Measurements from ENCODE around the gene CMKLR1.

CMKLR1 gene

DNA sequence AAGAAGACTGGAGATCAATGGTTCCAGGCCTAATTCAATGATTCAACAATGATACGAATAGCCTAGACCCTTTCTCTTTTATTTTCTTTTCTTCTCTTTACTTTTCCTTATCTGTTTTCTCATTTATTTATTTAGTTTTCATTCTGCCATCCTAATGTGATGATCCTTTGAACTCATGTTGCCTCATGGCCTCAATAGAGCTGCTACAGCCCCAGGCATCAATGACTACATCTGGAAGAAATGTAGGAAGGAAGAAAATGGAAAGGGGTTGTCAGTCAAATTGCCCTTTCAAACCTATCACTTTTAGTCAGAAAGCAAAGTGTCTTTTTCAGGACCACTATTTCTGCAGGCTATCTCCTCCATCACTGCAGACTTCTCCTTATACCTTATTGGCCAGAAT lies 69.9 kb downstream of the CMKLR1 start:
- DNase-seq (ENCODE audit: low read depth in 2 of 2) = no peak

DNA sequence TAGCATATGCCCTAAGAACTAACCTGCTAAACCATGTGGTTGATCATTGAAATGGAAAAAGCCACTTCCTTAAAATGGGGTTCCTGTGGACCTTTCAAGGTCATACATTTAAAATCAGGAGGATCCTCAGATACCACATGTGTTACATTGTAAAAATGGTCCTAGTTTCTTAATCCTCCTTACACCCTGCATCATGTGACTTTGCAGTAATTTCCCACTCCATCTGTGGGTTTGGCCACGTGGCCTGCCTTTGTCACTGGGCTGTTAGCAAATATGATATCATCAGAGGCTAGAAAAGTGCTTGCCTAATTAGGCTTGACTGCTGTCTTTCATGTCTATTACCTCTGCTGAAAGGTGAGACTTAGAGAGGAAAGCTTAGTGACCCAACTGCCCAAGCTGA lies 70.7 kb downstream of the CMKLR1 start:
- DNase-seq (ENCODE audit: low read depth in 2 of 2) = no peak

DNA sequence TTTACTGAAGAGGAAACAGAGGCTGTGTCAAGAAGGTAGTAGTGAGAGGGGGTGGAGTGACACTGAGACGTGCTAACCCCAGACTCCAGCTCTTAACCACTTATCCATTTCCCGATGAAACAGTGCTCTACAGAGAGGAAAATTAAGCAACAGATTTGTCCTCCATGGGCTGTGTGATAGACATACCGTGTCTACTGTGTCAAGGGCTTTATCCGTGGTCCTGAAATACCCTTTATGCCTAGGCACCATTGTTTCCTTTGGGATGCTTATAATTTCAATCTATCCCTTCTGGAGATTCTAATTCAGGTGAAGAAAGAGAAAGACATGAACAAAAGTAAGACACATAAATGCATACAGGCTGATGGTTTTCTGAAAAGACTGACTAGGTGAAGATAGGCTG lies 71.7 kb downstream of the CMKLR1 start:
- no peak for DNase-seq (ENCODE audit: low read depth in 2 of 2)

DNA sequence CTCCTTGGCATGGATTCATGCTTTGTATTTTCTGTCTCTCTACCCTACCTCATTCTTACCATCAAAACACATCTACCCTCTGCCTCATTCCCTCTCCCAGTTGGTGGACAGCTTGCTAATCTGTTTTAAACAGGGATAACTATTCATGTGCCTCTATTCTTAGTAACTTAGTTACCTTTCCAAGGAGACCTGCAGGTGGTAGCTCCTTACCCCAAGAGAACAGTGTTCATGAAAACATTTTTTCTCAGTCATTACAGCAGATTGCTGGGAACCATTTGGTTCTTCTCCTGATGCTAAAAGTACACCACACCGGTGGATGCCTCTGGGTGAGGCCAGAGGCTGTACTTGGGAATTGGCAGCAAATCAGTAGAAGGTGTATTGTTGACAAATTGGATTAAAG lies 73.0 kb downstream of the CMKLR1 start:
- no peak for DNase-seq (ENCODE audit: low read depth in 2 of 2)

DNA sequence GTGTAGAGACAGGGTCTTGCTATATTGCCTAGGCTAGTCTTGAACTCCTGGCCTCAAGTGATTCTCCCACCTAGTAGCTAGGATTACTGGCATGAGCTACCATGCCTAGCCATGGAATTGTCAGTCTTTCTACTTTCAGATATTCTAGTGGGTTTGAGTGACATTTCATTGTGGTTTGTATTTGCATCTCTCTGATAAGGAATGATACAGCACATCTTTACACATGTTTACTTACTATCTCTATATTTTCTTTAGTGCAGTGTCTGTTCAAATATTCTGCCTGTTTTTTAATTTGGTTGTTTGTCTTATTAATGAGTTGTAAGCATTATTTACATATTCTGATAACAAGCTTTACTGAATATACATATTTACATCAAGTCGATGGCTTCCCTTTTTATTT lies 73.6 kb downstream of the CMKLR1 start:
- no peak for DNase-seq (ENCODE audit: low read depth in 2 of 2)

DNA sequence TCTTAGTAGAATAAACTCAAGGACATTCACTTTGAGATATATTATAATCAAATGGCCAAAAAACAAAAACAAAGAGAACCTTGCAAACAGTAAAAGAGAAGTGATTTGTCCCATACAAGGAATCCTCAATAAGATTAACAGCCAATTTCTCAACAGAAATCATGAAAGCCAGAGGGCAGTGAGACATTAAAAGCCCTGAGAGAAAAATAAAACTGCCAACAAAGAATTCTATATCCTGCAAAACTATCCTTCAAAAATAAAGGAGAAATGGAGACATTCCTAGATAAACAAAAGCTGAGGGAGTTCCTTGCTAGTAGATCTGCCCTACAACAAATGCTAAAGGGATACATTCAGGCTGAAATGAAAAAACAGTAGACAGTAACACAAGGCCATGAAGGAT lies 78.1 kb downstream of the CMKLR1 start:
- no peak for DNase-seq (ENCODE audit: low read depth in 2 of 2)

DNA sequence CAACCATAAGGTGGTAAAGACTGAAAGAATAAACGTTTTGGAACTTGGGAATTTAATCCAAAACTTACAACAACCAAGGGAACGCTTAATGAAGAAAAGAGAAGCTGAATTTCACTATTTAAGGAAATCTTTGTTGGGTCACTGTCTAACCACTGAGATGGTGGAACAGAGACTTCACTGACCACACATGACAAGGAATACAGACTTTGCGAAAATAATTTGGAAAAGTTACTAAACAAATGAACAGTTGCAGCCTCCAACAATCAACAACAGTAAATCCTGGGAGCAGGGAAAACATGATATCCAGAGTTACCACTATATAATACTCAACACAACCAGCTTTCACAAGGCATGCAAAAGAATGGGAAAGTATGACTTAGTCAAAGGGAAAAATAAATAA lies 79.1 kb downstream of the CMKLR1 start:
- DNase-seq (ENCODE audit: low read depth in 2 of 2) = no peak

DNA sequence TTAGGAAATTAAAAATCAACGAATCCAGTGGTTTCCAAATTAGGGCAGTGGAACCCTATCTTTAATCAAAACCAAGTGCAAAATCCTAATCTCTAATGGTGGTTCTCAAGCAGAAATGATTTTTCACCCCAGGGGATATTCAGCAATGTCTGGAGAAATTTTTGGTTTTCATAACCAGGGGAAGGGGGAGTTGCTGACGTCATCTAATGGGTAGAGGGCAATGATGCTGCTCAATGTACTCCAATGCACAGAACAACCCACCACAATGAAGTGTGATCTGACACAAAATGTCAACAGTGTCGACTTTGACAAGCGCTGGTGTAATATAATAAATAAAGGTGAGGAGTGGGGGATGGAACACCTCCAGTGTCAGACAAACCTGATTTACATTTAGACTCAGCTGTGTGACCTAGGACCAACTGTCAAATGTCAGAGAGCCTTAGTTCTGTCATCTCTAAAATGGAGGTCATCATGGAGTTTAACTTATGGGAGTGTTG lies 81.5 kb downstream of the CMKLR1 start:
- DNase-seq (ENCODE audit: low read depth in 2 of 2) = no peak

DNA sequence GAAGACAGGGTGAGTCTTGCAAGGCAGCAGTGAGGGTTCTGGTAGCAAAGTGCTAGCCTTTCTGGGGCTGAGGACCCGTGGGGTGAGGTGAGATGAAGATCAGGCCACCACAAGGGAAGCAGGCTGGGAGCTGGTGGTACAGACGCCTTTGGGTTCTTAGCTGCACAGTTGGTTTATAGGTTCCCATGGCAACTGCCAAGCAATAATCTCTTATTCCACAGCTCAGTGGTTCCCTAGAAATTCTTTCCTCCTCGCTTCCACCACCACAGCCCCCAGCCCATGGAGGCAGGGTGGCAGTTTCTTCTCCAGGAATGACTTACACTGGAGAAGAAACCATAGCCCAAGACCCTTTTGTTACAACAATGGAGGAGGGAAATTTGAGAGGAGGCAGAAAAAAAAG lies 82.1 kb downstream of the CMKLR1 start:
- no peak for DNase-seq (ENCODE audit: low read depth in 2 of 2)

DNA sequence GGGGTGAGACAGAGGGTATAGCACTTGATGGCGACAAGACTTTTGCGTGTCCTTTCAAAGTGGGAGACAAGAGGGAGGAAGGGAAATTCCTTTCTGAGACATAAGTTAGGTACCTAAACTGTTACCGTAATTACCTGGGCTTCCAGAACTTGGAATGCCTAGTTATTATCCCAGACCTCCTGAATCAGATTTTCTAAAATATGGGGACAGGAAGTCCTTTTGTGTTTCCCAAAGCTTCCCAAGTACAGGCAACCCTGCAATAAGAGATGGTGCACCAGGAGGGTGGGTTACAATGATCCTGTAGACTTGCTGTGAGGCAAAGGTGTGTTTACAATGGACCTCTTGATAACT lies 83.9 kb downstream of the CMKLR1 start:
- no peak for DNase-seq (ENCODE audit: low read depth in 2 of 2)

DNA sequence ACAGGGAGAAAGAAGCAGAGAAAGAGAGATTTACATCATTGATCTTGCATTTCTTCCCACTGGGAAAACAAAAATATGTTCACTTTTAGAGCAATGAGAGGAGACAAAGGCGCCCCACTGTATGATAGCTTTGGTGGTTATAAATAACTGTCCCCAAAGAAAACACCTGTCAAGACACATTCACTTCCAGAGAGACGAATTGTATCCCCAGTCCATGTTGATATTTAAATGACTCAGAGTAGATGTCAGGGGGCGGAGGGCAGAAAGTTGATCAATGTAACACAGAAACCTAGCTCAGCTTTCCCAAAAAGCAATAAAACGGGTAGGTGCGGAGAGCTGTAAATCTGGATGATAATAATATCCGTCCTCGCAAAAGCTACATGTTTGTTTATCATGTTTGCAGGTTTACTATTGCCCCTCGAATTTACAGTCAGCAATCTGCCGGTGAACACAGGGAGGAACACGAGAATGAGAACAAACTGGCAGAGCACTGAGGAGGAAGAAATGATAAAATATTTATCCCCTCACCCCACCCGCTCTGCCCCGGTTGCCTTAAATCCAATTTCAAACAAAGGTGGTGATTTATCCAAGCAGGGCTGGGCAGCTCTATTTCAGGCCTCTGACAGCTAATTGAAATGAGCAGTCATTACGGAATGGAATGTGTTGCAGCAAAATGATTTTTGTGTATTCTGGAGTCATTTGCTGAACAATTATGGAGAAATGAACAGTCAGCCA lies 84.4 kb downstream of the CMKLR1 start:
- DNase-seq (ENCODE audit: low read depth in 2 of 2) = no peak

DNA sequence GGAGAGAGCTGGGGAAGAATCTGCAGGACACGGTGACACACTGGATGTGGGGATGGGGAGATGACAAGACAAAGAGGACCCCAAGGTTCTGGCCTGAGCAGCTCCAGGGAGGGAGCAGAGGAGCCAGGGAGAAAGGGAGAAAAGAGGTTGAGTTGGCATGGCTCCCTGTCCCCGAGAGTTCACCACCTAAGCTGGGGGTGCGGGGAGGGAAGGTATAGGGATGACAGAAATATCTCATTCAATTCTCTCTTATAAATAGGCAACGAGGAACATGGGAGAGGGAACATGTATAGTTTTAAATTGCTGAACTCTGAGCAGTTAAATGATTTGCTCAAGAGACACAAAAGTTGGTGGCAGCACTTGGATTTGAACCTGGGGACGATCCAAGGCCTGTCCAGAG lies 85.1 kb downstream of the CMKLR1 start:
- DNase-seq (ENCODE audit: low read depth in 2 of 2) = no peak

DNA sequence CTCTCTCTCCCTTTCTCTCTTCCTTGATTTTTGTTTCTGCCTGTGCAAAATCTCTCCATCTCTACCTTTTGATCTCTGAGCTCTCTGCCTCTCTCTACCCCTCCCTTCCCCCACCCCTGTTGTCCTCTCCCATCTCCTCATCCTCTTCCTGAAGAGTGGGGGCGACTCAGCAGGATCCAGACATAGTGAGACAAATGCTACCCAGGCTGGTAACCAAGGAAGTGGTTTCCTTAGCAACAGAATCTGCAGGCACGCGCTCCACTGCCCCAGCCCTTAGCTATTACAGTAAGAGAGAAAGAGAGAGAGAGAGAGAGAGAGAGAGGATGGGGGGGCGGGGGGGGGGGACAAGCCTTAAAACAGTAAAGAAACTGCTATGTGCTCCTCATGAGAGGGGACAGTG lies 85.6 kb downstream of the CMKLR1 start:
- DNase-seq (ENCODE audit: low read depth in 2 of 2) = no peak

DNA sequence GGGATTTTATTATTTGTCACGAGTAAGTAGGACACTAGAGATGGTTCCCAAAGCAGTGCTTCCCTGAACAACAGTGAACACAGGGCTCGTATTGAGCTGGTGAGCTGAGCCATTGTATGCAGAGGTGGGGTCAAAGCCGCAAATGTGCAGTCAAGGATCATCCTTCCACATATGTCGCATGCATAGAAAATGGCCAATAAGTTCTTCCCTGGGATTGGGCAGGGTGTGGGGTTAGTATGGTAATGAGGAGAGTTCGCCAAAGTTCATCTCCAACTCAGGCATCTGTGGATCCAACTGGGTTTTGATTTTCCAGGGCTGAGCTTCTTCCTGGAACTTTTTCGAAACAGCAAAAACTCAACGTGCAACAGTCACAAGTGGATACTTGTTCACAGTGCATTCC lies 86.6 kb downstream of the CMKLR1 start:
- DNase-seq (ENCODE audit: low read depth in 2 of 2) = no peak

DNA sequence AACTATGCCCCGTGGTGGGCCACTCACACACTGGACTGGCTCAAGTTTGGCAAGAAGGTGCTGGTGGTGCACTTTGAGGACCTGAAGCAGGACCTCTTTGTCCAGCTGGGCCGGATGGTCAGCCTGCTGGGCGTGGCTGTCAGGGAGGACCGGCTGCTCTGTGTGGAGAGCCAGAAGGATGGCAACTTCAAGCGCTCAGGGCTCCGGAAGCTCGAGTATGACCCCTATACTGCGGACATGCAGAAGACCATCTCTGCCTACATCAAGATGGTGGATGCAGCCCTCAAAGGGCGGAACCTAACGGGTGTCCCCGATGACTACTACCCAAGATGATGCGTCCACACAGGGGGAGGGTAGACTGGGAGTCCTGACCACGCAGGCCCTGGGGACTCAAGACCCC lies 91.1 kb downstream of the CMKLR1 start:
- DNase-seq (ENCODE audit: low read depth in 2 of 2) = no peak

DNA sequence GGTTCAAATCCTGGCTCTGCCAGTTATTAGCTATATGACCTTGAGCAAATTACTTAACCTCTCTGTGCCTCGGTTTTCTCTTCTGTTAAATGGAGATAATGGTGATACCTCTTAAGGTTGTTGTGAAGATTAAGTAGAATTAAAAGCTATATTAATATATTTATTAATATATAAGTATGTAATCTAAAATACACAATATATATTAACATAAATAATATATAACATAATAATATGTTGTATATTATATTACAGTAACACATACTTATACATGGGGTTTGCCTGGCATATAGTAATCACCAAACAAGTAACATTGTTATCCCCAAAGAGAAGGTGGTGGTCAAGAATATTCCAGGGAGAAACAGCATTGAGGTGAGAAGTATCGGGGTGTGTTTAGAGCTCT lies 92.0 kb downstream of the CMKLR1 start:
- no peak for DNase-seq (ENCODE audit: low read depth in 2 of 2)

DNA sequence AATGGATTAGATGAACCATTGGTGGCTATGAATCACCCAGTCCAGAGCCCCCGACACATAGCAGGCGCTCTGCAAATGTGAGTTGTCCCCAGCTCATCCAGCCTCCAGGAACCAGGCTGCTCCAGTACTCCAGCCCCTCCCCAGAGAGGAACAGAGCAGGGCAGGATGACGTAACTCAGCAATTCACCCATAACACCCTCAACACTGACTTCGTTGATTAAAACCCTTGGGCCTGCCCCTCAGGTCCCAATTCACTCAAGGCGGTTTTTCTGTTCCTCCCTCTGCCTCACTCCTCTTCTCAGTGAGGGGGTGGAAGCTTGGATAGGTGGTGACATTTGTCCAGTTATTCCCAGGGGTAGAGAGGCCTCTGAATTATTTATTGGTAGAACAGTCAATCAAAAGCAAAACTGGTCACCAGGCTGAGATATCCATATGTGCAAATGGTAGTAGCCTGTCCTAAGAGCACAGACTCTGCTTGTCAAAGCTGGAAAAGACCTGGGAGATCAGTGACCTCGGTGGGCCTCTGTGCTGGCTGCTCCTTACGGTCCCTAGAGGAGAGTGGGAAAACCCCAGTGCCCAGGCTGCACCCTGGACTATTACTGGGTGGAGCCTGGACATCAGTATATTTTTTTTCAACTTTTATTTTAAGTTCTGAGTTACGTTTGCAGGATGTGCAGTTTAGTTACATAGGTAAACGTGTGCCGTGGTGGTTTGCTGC lies 97.0 kb downstream of the CMKLR1 start:
- no peak for DNase-seq (ENCODE audit: low read depth in 2 of 2)

DNA sequence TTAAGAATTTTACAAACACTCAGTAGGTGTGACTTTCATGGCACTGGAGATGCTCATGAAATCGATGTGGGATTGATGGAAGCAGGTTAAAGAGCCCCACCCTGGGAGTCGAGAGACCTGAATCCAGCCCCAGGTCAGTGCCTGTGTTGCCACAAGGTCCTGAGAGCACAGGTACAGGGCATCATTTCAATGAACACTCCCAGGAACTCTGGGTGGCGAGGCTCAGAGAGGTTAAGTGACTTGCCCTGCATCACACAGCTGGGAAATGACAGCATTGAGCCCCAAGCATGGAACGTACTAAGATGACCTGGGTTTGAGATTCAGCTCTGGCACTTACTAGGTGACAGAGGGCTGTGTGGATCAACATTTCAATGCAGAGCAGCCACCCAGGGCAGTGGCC lies 98.2 kb downstream of the CMKLR1 start:
- no peak for DNase-seq (ENCODE audit: low read depth in 2 of 2)

DNA sequence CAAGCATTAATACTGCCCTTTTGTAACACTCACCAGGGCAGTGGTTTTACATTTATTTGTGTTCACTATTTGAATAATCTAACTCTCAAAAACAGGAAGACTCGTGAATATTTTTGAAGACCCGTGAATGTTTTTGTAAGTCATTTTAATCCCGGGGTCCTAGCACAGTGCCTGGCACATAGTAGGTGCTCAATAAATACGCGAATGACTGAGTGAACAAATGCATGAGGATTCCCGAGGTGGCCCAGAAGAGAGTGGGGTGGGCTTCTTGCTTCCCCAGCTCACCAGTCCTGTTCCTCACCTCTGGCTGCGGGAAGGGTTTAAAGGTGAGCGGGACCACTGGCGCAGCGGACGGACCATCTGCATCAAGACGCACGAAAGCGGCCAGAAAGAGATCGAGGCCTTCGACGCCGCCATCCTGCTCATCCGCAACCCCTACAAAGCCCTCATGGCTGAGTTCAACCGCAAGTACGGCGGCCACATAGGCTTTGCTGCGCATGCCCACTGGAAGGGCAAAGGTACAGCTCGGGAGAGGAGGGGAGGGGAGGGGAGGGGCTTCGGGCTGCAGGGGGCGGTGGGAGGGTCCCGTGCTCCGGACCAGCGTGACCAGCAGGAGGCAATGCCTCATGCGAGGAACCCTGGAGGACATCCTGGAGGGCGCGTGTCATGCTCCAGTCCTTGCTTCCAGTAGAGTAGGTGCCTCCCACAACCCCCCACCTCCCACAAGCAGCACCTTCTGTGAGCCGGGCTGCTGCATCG lies 98.9 kb downstream of the CMKLR1 start:
- no peak for DNase-seq (ENCODE audit: low read depth in 2 of 2)

DNA sequence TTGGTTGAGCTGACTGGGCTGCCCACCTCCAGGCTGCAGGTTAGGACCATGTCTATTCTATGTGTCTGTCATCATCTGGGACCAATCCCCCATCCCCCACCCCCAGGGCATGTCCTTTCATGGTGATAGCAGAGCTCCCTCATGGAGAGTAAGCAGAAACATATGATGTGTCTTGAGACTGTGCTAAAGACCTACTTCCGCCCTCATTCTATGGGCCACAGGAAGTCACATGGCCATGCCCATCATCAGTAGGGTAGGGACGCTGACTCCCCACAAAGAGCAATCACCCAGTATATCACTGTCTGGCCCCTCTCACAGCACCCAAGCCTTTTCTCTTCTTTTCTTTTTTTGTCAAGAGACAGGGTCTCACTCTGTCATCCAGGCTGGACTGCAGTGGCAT lies 99.7 kb downstream of the CMKLR1 start:
- DNase-seq (ENCODE audit: low read depth in 2 of 2) = no peak

DNA sequence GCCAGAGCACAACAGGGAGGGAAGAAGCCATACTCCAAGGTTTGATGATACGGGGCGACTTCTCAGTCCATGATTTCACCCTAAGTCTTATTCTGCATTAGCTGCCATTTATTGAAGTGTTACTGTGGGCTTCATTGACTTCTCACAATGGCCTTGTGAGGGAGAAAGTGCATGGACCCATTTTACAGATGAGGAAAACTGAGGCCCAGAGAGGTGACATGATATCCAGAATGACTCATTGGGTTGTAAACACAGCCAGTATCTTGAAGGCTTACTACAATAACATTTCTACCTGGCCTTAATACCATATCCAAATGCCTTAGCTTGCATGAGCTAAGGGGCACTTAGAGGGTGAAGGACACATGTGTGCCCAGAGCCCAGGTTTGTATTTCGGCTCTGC lies 100.6 kb downstream of the CMKLR1 start:
- no peak for DNase-seq (ENCODE audit: low read depth in 2 of 2)

Measured in stimulated activated CD8-positive, alpha-beta memory T cell treated with anti-CD3 and anti-CD28 coated beads, Interleukin-7, amount 100 ng/mL, for 4 hours (primary cell).